ENCODE measurements around the gene RIMBP2. TPM values are rescaled to one million over a fixed set of nuclear protein-coding genes. Genes with fewer than 3 reads are reported as not detected.

Gene RIMBP2
- total and polyA plus RNA-seq, 2 donors, result 0.47 to 0.78 TPM

- Histone ChIP-seq H3K27ac (ENCODE audit: low read depth in 1 of 2, low read length in 1 of 2) (no peak overlapping the region), H3K36me3 (ENCODE audit: control insufficient read depth in 2 of 2, insufficient read depth in 2 of 2, low read length in 1 of 2) (no peaks in the 10 kb centered on the region), H3K27me3 (ENCODE audit: control insufficient read depth in 2 of 2, insufficient read depth in 1 of 2, low read length in 1 of 2) (no peaks in the 10 kb centered on the region), H3K4me1 (ENCODE audit: control insufficient read depth in 2 of 2, insufficient read depth in 2 of 2, low read length in 2 of 2) (peaks cover 0 to 5% of the 10 kb centered on the region in 2 donors), H3K4me3 (ENCODE audit: low read length in 2 of 2) (no peak overlapping the region), H3K9me3 (ENCODE audit: control insufficient read depth in 2 of 2, insufficient read depth in 1 of 2, low read length in 1 of 2) (no peaks in the 10 kb centered on the region)
- DNase-seq (ENCODE audit: low read depth in 6 of 9, low spot score in 9 of 9), result no peak
- 47% methylated on average over 9 of the region's 9 CpGs for whole genome bisulfite sequencing
Observed at GRCh38 chr12:130569521-130569920, 146.6 kb downstream of the RIMBP2 start.

GRCh38 chr12:130568501-130568900, 147.6 kb downstream of the RIMBP2 start:
- no peak for DNase-seq (ENCODE audit: low read depth in 6 of 9, low spot score in 9 of 9)
- H3K4me1 ChIP-seq (ENCODE audit: control insufficient read depth in 2 of 2, insufficient read depth in 2 of 2, low read length in 2 of 2), result peaks cover 0 to 5% of the 10 kb centered on the region in 2 donors
- no peak overlapping the region for H3K27ac ChIP-seq (ENCODE audit: low read depth in 1 of 2, low read length in 1 of 2)
- H3K27me3 ChIP-seq (ENCODE audit: control insufficient read depth in 2 of 2, insufficient read depth in 1 of 2, low read length in 1 of 2), result no peaks in the 10 kb centered on the region
- WGBS, result 95% methylated on average over 7 of the region's 7 CpGs
- no peaks in the 10 kb centered on the region for H3K36me3 ChIP-seq (ENCODE audit: control insufficient read depth in 2 of 2, insufficient read depth in 2 of 2, low read length in 1 of 2)
- H3K9me3 ChIP-seq (ENCODE audit: control insufficient read depth in 2 of 2, insufficient read depth in 1 of 2, low read length in 1 of 2), result no peaks in the 10 kb centered on the region
- no peak overlapping the region for H3K4me3 ChIP-seq (ENCODE audit: low read length in 2 of 2)

- no peak overlapping the region for H3K4me3 ChIP-seq (ENCODE audit: low read length in 2 of 2)
- no peak for DNase-seq (ENCODE audit: low read depth in 6 of 9, low spot score in 9 of 9)
- H3K36me3 ChIP-seq (ENCODE audit: control insufficient read depth in 2 of 2, insufficient read depth in 2 of 2, low read length in 1 of 2), result no peaks in the 10 kb centered on the region
- no peaks in the 10 kb centered on the region for H3K9me3 ChIP-seq (ENCODE audit: control insufficient read depth in 2 of 2, insufficient read depth in 1 of 2, low read length in 1 of 2)
- peaks cover 0 to 5% of the 10 kb centered on the region in 2 donors for H3K4me1 ChIP-seq (ENCODE audit: control insufficient read depth in 2 of 2, insufficient read depth in 2 of 2, low read length in 2 of 2)
- WGBS, result 88% methylated on average over 2 of the region's 2 CpGs
- H3K27ac ChIP-seq (ENCODE audit: low read depth in 1 of 2, low read length in 1 of 2), result no peak overlapping the region
- H3K27me3 ChIP-seq (ENCODE audit: control insufficient read depth in 2 of 2, insufficient read depth in 1 of 2, low read length in 1 of 2), result no peaks in the 10 kb centered on the region
Observed at GRCh38 chr12:130568041-130568440, 148.1 kb downstream of the RIMBP2 start.

GRCh38 chr12:130566446-130567155, 149.5 kb downstream of the RIMBP2 start:
- H3K4me1 ChIP-seq (ENCODE audit: control insufficient read depth in 2 of 2, insufficient read depth in 2 of 2, low read length in 2 of 2), result peaks cover 0 to 2% of the 10 kb centered on the region in 2 donors
- no peaks in the 10 kb centered on the region for H3K27me3 ChIP-seq (ENCODE audit: control insufficient read depth in 2 of 2, insufficient read depth in 1 of 2, low read length in 1 of 2)
- no peaks in the 10 kb centered on the region for H3K36me3 ChIP-seq (ENCODE audit: control insufficient read depth in 2 of 2, insufficient read depth in 2 of 2, low read length in 1 of 2)
- DNase-seq (ENCODE audit: low read depth in 6 of 9, low spot score in 9 of 9), result no peak
- H3K27ac ChIP-seq (ENCODE audit: low read depth in 1 of 2, low read length in 1 of 2), result no peak overlapping the region
- WGBS, result 89% methylated on average over 6 of the region's 6 CpGs
- no peak overlapping the region for H3K4me3 ChIP-seq (ENCODE audit: low read length in 2 of 2)
- H3K9me3 ChIP-seq (ENCODE audit: control insufficient read depth in 2 of 2, insufficient read depth in 1 of 2, low read length in 1 of 2), result no peaks in the 10 kb centered on the region

- Histone ChIP-seq H3K27me3 (ENCODE audit: control insufficient read depth in 2 of 2, insufficient read depth in 1 of 2, low read length in 1 of 2) (no peaks in the 10 kb centered on the region), H3K4me3 (ENCODE audit: low read length in 2 of 2) (no peak overlapping the region), H3K36me3 (ENCODE audit: control insufficient read depth in 2 of 2, insufficient read depth in 2 of 2, low read length in 1 of 2) (no peaks in the 10 kb centered on the region), H3K9me3 (ENCODE audit: control insufficient read depth in 2 of 2, insufficient read depth in 1 of 2, low read length in 1 of 2) (no peaks in the 10 kb centered on the region), H3K27ac (ENCODE audit: low read depth in 1 of 2, low read length in 1 of 2) (no peak overlapping the region), H3K4me1 (ENCODE audit: control insufficient read depth in 2 of 2, insufficient read depth in 2 of 2, low read length in 2 of 2) (no peaks in the 10 kb centered on the region)
- 100% methylated on average over 1 of the region's 1 CpG for WGBS
- DNase-seq (ENCODE audit: low read depth in 6 of 9, low spot score in 9 of 9), result no peak
Observed at GRCh38 chr12:130565189-130565588, 150.9 kb downstream of the RIMBP2 start.

- WGBS, result 95% methylated on average over 2 of the region's 2 CpGs
- H3K27me3 ChIP-seq (ENCODE audit: control insufficient read depth in 2 of 2, insufficient read depth in 1 of 2, low read length in 1 of 2), result no peaks in the 10 kb centered on the region
Observed at GRCh38 chr12:130563323-130563722, 152.8 kb downstream of the RIMBP2 start.

GRCh38 chr12:130562716-130563115, 153.4 kb downstream of the RIMBP2 start:
- Histone ChIP-seq H3K27me3 (ENCODE audit: control insufficient read depth in 2 of 2, insufficient read depth in 1 of 2, low read length in 1 of 2) (no peaks in the 10 kb centered on the region), H3K27ac (ENCODE audit: low read depth in 1 of 2, low read length in 1 of 2) (no peak overlapping the region), H3K36me3 (ENCODE audit: control insufficient read depth in 2 of 2, insufficient read depth in 2 of 2, low read length in 1 of 2) (no peaks in the 10 kb centered on the region), H3K4me1 (ENCODE audit: control insufficient read depth in 2 of 2, insufficient read depth in 2 of 2, low read length in 2 of 2) (no peaks in the 10 kb centered on the region), H3K4me3 (ENCODE audit: low read length in 2 of 2) (no peak overlapping the region), H3K9me3 (ENCODE audit: control insufficient read depth in 2 of 2, insufficient read depth in 1 of 2, low read length in 1 of 2) (no peaks in the 10 kb centered on the region)
- no peak for DNase-seq (ENCODE audit: low read depth in 6 of 9, low spot score in 9 of 9)
- WGBS, result 76% methylated on average over 5 of the region's 5 CpGs

More at GRCh38 chr12:130563323-130563722, 152.8 kb downstream of the RIMBP2 start:
- no peaks in the 10 kb centered on the region for H3K4me1 ChIP-seq (ENCODE audit: control insufficient read depth in 2 of 2, insufficient read depth in 2 of 2, low read length in 2 of 2)
- H3K36me3 ChIP-seq (ENCODE audit: control insufficient read depth in 2 of 2, insufficient read depth in 2 of 2, low read length in 1 of 2), result no peaks in the 10 kb centered on the region
- no peaks in the 10 kb centered on the region for H3K9me3 ChIP-seq (ENCODE audit: control insufficient read depth in 2 of 2, insufficient read depth in 1 of 2, low read length in 1 of 2)
- DNase-seq (ENCODE audit: low read depth in 6 of 9, low spot score in 9 of 9), result no peak
- no peak overlapping the region for H3K4me3 ChIP-seq (ENCODE audit: low read length in 2 of 2)
- H3K27ac ChIP-seq (ENCODE audit: low read depth in 1 of 2, low read length in 1 of 2), result no peak overlapping the region

GRCh38 chr12:130560321-130560720, 155.8 kb downstream of the RIMBP2 start:
- Histone ChIP-seq H3K4me1 (ENCODE audit: control insufficient read depth in 2 of 2, insufficient read depth in 2 of 2, low read length in 2 of 2) (no peaks in the 10 kb centered on the region), H3K36me3 (ENCODE audit: control insufficient read depth in 2 of 2, insufficient read depth in 2 of 2, low read length in 1 of 2) (no peaks in the 10 kb centered on the region), H3K27me3 (ENCODE audit: control insufficient read depth in 2 of 2, insufficient read depth in 1 of 2, low read length in 1 of 2) (no peaks in the 10 kb centered on the region), H3K27ac (ENCODE audit: low read depth in 1 of 2, low read length in 1 of 2) (no peak overlapping the region), H3K4me3 (ENCODE audit: low read length in 2 of 2) (no peak overlapping the region), H3K9me3 (ENCODE audit: control insufficient read depth in 2 of 2, insufficient read depth in 1 of 2, low read length in 1 of 2) (no peaks in the 10 kb centered on the region)
- WGBS, result 86% methylated on average over 11 of the region's 11 CpGs
- no peak for DNase-seq (ENCODE audit: low read depth in 6 of 9, low spot score in 9 of 9)

GRCh38 chr12:130559806-130560205, 156.3 kb downstream of the RIMBP2 start:
- Histone ChIP-seq H3K4me3 (ENCODE audit: low read length in 2 of 2) (no peak overlapping the region), H3K36me3 (ENCODE audit: control insufficient read depth in 2 of 2, insufficient read depth in 2 of 2, low read length in 1 of 2) (no peaks in the 10 kb centered on the region), H3K9me3 (ENCODE audit: control insufficient read depth in 2 of 2, insufficient read depth in 1 of 2, low read length in 1 of 2) (no peaks in the 10 kb centered on the region), H3K27ac (ENCODE audit: low read depth in 1 of 2, low read length in 1 of 2) (no peak overlapping the region), H3K4me1 (ENCODE audit: control insufficient read depth in 2 of 2, insufficient read depth in 2 of 2, low read length in 2 of 2) (no peaks in the 10 kb centered on the region), H3K27me3 (ENCODE audit: control insufficient read depth in 2 of 2, insufficient read depth in 1 of 2, low read length in 1 of 2) (no peaks in the 10 kb centered on the region)
- 95% methylated on average over 7 of the region's 7 CpGs for WGBS
- DNase-seq (ENCODE audit: low read depth in 6 of 9, low spot score in 9 of 9), result no peak

Measured in thymus (tissue), 11 donors.